Erythroblast (primary cell): Measurements from ENCODE around the gene LTBP4.

Experiments used
- GATA1 ChIP-seq: IDR thresholded peaks from 2 replicates; pipeline ENCODE4 v1.6.1; 2011; ENCODE audit warnings: low read depth, mild to moderate bottlenecking, control low read depth, low read length, moderate library complexity
- POLR2A ChIP-seq: IDR thresholded peaks from 2 replicates; pipeline ENCODE4 v1.6.1; 2011; ENCODE audit warnings: mild to moderate bottlenecking, low read length

DNA sequence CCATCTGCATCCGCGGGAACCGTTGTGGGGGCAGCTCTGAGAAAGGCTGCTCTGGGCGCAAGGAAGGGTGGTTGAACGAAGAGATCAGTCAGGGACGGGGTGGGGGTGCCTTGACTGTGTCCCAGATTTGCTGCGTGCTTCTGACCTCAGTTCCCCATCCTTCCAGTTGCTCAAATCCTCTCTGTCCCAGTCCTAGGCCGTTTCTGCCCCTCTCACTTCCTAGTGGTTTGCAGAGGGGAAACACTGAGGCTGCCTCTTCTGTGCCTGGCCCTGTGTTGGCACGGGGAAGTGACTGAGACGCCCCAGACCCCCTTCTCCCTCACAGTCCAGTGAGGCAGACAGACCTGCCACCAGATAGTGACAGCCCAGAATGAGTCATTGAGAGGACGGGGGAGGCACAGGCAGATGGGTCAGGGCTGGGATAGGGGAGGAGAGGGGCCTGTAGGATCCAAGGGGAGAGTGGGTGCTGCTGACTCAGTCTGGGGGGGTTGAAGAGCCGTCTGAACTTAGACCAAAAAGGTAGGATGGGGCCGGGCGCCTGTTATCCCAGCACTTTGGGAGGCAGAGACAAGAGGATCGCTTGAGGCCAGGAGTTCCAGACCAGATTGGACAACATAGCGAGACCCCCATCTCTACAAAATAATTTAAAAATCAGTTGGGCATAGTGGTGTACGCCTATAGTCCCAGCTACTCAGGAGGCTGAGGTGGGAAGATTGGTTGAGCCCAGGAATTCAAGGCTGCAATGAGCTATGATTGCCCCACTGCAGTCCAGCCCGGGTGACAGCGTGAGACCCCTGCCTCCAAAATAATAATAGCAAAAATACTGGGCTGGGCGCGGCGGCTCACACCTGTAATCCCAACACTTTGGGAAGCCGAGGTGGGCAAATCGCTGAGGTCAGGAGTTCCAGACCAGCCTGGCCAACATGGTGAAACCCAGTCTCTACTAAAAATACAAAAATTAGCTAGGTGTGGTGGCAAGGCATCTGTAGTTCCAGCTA is 62.8 kb downstream of the LTBP4 start:
- TF ChIP-seq POLR2A (peak; percentile 42), GATA1 (no peak)
